Neural crest cell (in vitro differentiated cells): ENCODE measurements around the gene L3MBTL3. TPM values are rescaled to one million over a fixed set of nuclear protein-coding genes. Genes with fewer than 3 reads are reported as not detected.

Experiments used
- DNase-seq: peaks from one replicate; pipeline ENCODE4 v3.0.0; 2021; ENCODE audit warnings: low read depth, mixed read lengths, low spot score
- H3K27ac Mint-ChIP-seq: one replicate; pipeline ENCODE4 v1.8.0; 2021; ENCODE audit warnings: mild to moderate bottlenecking, mixed read lengths; ENCODE audit not compliant: unreplicated experiment
- H3K27me3 Mint-ChIP-seq: 2 replicates; pipeline ENCODE4 v1.8.0; 2021; ENCODE audit warnings: low read depth, mild to moderate bottlenecking, mixed read lengths
- H3K36me3 Mint-ChIP-seq: 2 replicates; pipeline ENCODE4 v1.8.0; 2021; ENCODE audit warnings: low read depth, mild to moderate bottlenecking, mixed read lengths
- H3K4me1 Mint-ChIP-seq: 2 replicates; pipeline ENCODE4 v1.8.0; 2021; ENCODE audit warnings: mixed read lengths
- H3K4me3 Mint-ChIP-seq: one replicate; pipeline ENCODE4 v1.8.0; 2021; ENCODE audit warnings: mild to moderate bottlenecking, mixed read lengths
- H3K9me3 Mint-ChIP-seq: 2 replicates; pipeline ENCODE4 v1.8.0; 2021; ENCODE audit warnings: mixed read lengths
- CTCF ChIP-seq: fragments of 200-600 bp; sonication (generic); conservative IDR thresholded peaks from 2 replicates; pipeline ENCODE4 v1.5.0; 2021; ENCODE audit warnings: antibody characterized with exemption, mild to moderate bottlenecking
- total RNA-seq: library from RNA; stranded (reverse); gene quantifications from 2 replicates; pipeline ENCODE4 v1.2.1, GENCODE V29; 2021

The L3MBTL3 gene
- total RNA-seq, 1 donor from 2014 or later, result 22.8 TPM

GRCh38 chr6:130000526-130001421 is 17.6 kb upstream of the L3MBTL3 start:
- Mint-ChIP-seq H3K4me1 (no peaks in the 10 kb centered on the region), H3K27me3 (no peaks in the 10 kb centered on the region), H3K9me3 (no peaks in the 10 kb centered on the region), H3K27ac (no peak overlapping the region), H3K36me3 (no peaks in the 10 kb centered on the region), H3K4me3 (no peak overlapping the region)
- TF ChIP-seq CTCF, result no peak
- no peak for DNase-seq

GRCh38 chr6:130008236-130008873 is 10.0 kb upstream of the L3MBTL3 start:
- no peak for DNase-seq
- Mint-ChIP-seq H3K27me3 (no peaks in the 10 kb centered on the region), H3K36me3 (no peaks in the 10 kb centered on the region), H3K9me3 (peaks cover 7% of the 10 kb centered on the region), H3K4me1 (peaks cover 3% of the 10 kb centered on the region), H3K4me3 (no peak overlapping the region), H3K27ac (no peak overlapping the region)
- TF ChIP-seq CTCF, result no peak

GRCh38 chr6:130009146-130009545 is 9.2 kb upstream of the L3MBTL3 start:
- no peaks in the 10 kb centered on the region for H3K27me3 Mint-ChIP-seq
- no peak overlapping the region for H3K4me3 Mint-ChIP-seq
- no peak for TF ChIP-seq CTCF
- no peak overlapping the region for H3K27ac Mint-ChIP-seq
- peaks cover 3% of the 10 kb centered on the region for H3K4me1 Mint-ChIP-seq
- H3K9me3 Mint-ChIP-seq, result peaks cover 7% of the 10 kb centered on the region
- no peak for DNase-seq
- H3K36me3 Mint-ChIP-seq, result no peaks in the 10 kb centered on the region

GRCh38 chr6:130010387-130010786 is 8.0 kb upstream of the L3MBTL3 start:
- H3K9me3 Mint-ChIP-seq, result peaks cover 7% of the 10 kb centered on the region
- no peak for TF ChIP-seq CTCF
- no peaks in the 10 kb centered on the region for H3K27me3 Mint-ChIP-seq
- H3K4me3 Mint-ChIP-seq, result no peak overlapping the region
- no peaks in the 10 kb centered on the region for H3K36me3 Mint-ChIP-seq
- H3K27ac Mint-ChIP-seq, result no peak overlapping the region
- H3K4me1 Mint-ChIP-seq, result peaks cover 3% of the 10 kb centered on the region
- DNase-seq, result no peak

GRCh38 chr6:130012728-130013127 is 5.7 kb upstream of the L3MBTL3 start:
- DNase-seq, result no peak
- H3K4me1 Mint-ChIP-seq, result peaks cover 9% of the 10 kb centered on the region
- H3K27ac Mint-ChIP-seq, result no peak overlapping the region
- H3K4me3 Mint-ChIP-seq, result no peak overlapping the region
- H3K27me3 Mint-ChIP-seq, result no peaks in the 10 kb centered on the region
- no peak for TF ChIP-seq CTCF
- H3K36me3 Mint-ChIP-seq, result no peaks in the 10 kb centered on the region
- H3K9me3 Mint-ChIP-seq, result peaks cover 7% of the 10 kb centered on the region
